Measurements from ENCODE around the gene NFASC.

- TF ChIP-seq CTCF (IDR thresholded peaks at IDR 0.05) (no peak), POLR2A (IDR thresholded peaks at IDR 0.05) (no peak)
These were observed 188.2 kb downstream of the NFASC start for GRCh38 chr1:205058853-205059252.

Data from testis (tissue), 2 donors.